Measurements from ENCODE around the gene SOX5.
"Not testable (repeated sequence)": the region's sequence is repeated elsewhere in the genome, so short reads cannot be mapped to it uniquely, and the experiment has no call there.

Gene SOX5

DNA sequence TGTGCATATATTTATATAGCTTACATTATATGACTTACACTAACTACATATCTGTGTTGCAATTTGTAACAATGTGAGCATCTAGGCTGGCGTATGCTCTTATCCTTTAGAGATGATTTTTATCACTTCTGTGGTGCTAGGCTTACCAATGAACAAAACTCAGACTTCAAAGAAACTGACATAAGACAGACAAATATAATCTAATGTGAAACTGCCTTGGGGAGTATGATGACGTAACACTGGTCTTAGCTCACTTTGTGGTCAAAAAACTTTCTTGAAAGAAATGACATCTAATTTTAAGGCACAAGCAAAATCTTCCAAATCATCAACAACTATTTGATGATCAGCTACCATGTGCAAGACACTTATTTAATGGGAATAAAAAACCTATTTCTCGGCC, 50.0 kb downstream of the SOX5 start:
- no peak for DNase-seq

DNA sequence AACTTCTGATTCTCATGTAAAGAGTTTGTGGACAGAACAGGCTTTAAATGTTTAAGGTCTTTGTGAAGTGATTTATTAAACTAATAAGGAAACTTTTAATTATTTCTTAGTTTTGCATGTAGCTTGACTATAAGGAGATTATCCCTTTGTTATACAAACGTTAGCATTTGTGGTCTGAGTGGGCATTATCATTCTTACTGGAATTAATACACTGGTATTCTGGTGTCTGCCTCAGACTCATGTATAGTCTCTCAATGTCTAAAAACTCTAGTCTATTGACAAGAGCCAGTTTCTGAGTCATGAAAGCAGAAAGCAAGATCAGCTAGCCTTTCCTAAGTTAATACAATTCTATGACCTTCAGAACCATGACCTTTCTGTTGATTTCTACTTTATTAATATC, 51.3 kb downstream of the SOX5 start:
- no peak for DNase-seq

DNA sequence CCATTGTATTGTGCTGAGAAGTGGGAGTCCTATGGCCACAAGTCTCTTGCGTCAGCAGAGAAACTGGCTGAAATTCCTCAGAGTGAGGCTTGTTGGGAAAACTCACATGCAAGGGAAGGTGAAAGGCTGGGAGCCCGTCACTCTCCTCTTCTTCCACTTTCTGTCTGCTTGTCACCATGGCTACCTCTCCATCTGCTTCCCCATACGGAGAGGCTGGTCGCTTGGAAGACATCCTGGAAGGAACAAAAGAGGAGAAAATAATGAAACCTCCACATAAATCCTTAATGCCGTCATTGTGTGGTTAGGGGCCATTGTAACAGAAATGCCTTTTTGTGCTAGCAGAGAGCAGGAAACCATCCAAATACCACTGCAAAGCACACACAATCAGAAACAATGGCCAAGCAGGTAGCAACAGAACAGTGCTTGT, 53.7 kb downstream of the SOX5 start:
- no peak for DNase-seq

DNA sequence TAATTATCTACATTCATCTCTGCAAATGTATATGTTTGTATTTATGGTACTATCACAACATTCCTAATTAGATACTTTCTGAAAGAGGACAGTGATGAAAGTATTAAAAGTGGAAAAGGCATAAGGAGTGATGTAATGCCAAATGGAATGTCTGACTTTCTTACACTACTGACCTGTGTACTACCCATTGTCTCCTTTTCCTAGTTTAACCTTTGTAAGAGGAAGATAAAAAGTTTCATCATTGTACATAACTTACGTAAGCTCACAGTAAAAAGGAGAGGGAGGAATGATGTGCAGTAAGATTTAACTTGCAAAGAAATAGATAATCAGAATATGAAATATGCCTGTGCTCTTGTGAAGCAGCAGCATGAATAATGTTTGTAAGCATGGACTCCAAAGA, 55.9 kb downstream of the SOX5 start:
- no peak for DNase-seq

DNA sequence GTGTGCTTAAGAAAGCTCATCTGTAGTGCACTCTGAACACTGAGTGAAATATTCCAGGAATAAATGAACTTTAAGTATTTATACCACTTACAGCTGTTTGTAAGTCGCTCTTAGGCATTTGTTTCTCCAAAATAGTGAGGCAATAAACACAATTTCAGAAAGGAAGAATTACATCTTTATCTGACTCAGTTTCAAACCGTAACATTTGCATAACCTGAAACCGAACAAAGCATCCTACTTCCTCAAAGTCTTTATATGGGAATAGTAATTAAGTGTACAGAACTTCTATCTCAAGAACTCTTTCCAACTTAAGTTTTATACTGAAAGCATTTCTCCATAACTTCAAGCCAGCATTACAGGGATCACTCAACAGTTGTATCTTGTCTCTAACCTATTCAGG, 58.4 kb downstream of the SOX5 start:
- no peak for DNase-seq

DNA sequence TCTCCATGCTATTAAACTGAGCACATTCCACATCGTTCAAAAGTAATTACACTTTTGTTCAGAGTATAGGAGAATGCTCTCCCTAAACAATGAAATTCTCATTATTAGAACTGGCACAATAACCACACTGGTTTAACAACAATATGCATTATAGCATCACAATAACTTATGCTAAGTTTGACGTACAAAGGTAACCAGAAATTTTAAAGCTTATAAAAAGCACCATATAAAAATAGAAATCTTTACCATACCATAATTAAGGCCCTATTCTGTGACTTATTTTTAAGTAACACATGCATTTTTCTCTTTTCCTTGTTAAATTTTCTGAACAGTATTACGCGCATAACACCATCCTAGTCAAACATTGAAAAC, 60.4 kb downstream of the SOX5 start:
- no peak for DNase-seq

DNA sequence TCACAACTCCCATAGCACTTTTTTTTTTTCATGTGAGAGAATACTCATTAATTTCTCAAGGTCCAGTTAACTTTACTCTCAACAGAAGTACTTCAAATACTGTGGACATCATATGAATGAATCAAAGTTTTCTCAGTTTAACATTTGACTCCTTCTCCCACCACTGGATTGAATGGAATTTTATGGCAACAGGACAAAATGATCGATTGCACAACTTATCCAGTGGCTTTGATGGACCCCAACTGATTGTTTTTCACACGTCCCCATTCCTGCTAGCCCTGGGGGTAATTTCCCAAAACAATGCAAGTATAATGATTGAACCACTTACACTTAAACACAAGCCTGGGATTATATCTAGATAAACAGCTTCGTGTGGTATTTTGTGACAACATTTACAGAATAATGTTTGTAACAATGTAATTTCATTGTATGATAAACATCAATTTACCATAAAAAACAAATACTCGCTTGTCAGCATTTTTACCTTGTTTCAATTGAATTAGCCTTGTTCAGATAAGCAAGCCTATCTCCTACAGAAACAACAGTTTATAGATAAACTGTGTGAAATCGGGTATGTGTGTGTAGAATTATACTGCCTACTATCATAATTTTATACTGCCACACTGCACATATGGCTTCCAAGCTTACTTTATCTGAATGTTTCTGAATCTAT, 60.9 kb downstream of the SOX5 start:
- no peak for DNase-seq

DNA sequence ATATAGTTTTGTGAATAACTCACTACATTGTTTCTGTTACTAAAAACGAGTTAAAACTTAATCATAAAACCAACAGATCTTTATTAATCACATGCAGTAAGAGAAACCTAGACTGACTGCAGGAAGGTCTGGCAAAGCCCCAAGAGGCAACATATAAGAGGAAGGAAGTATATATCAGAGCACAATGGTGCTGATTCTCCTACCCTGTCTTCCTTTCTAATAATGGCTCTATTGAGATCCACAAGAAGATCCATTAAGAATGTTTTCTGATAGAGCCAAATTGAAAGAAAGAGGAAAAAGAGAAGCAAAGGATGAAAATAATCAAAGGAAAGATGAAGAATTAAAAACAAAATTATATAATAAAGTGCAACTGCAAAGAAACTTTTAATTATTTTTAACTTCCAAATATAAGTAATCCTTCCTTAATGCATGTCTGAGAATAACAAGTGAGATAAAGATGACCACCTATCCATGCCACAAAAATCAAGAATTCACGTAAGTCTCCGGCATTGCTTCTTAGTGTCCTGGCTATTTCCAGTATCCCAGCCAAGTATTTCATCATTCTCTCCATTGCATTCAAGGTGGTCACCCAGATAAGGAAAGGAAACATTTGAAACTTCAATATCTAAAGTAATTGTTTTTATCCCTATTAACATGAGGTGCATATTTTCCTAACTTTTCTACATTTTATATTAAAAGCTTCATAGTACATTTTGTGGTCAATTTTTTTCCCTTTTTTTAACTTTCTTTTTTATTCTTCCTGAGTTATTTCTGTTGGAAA, 62.2 kb downstream of the SOX5 start:
- DNase-seq, result no peak

DNA sequence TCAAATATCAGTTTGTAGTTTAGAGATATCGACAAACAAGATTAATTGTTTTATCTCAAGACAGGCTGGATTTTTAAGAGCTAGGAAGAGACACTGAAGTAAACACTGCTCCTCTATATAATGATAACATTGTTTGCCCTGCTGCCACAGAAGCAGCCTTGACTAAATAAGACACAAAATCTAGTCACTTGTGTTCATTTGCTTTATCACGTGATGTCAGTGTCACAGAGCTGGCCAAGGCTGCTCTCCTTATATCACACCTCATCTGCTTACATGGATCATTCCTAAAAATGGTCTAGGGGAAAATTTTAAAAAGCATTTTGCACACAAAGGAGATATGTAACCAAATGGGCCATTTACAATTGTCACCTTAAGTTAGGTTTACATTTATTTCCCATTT, 64.1 kb downstream of the SOX5 start:
- no peak for DNase-seq

DNA sequence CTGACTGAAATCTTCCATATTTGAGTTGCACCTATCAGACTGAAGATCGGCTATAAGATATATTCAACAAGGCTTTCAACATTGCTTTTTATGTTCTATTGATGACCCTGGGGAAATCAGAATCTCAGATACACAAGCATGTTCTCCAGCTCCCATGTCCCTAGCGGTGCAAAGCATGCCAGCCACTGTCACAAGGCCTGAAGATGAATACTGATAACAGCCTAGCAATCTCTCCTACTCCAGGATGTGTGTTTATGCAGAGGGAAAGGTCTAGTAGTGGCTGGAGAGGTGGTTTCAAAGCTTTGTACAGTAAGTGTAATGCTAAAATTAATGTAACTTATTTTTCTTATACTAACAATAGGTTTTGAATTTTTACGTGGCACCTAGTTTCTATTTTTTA, 64.6 kb downstream of the SOX5 start:
- no peak for DNase-seq

DNA sequence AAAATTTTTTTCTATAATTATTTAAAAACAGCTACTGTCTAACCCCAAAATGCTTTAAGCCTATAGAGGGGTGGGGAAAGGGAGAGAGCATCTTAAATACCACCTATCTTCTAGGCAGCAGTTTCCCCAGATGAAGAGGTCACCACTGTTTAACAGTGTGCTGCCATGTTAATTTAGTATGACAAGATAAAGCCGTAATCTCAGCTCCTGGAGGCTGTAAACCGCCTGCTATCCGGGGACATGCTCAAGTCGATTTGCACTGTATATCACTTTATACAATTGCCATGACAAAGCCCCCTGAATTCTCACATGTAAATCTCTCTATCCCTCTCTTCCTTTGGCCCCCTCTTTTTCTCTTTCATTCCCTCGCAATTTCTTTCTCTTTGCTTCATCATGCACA, 68.5 kb downstream of the SOX5 start:
- no peak for DNase-seq

DNA sequence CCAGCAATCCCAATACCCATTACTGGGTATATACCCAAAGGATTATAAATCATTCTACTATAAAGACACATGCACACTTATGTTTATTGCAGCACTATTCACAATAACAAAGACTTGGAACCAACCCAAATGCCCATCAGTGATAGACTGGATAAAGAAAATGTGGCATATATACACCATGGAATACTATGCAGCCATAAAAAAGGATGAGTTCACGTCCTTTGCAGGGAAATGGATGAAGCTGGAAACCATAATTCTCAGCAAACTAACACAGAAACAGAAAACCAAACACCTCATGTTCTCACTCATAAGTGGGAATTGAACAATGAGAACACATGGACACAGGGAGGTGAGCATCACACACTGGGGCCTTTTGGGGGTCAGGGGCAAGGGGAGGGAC, 72.9 kb downstream of the SOX5 start:
- not testable (repeated sequence) for DNase-seq

DNA sequence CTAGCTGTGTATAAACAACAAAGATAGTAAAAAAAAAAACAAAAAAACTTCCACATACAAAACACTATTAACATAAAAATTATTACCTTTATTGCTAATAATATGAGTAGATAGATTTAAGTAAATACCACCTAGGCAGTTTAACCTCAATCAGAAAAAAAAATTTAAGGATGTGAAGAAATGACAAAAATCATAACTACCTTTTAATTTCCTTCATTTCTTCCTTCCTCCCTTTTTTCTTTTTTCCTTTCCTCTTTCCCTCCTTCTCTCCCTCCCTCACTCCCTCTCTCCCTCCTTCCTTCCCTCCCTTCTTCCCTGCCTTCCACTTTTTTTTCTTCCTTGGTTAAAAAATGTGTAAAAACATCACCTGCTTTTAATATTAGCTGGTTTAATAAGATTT, 81.7 kb downstream of the SOX5 start:
- DNase-seq, result no peak

DNA sequence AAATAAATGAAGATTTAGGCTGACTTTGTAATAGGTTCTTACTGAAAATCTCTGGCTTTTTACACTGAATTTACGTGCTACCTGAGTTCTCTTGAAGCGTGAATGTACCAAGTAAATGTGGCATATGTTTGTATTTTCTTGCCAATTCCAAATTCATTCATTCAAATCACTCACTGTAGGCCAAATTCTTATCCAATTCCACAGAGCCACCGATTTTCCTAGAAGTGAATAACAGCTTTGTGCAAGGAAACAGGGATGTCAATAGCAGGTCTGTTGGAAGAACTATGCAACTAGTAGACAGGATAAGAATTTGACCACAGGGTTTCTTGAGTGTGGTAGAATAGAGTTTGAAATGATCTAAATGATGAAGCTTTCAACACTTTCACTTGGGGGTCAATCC, 86.8 kb downstream of the SOX5 start:
- DNase-seq, result no peak

DNA sequence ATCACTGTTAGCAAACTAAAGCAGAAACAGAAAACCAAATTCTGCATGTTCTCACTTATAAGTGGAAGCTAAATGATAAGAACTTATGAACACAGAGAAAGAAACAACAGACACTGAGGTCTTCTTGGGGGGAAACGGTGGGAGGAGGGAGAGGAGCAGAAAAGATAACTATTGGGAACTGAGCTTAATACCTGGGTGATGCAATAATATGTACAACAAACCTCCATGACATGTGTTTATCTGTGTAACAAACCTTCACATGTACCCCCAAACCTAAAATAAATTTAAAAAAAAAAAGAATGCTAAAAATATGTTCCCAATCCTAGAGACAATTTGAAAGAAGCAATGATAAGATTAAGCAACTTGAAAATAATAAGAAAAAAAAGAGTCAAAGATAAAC, 89.5 kb downstream of the SOX5 start:
- DNase-seq, result no peak

DNA sequence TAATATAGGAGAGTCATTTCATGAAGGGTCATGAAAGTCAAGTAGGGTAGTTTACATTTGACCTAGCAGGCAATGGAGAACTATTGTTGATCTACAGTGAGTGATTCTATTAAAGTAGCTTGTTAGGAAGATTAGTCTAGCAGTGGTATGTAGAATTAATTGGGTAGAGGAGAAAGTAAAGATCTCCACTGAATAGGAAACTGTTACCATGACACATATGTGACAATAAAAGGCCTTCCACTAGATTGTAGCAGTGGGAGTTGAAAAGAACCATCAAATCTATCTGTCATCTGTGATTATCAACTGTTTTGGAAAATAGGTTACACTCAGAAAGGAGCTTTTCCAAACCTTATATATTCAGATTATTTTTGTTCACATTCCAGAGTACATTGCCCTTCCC, 92.3 kb downstream of the SOX5 start:
- DNase-seq, result no peak

DNA sequence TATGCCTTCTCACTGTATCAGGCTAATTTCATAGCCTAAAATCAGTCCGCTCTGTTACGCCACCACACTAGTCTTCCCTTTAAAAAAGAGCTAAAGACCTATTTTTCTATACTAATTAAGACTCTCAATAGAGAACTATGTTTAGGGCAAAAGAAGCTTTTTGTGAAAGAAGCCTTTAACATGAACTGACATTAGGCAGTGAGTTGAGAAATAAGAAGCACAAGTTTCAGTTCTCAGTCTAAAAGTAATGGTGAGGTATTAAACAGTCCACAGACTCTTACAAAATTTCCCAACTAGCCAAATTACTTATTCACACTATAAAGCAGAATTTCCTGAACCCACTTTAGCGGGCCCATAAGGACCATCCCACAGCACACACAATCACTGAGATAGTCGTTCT, 93.7 kb downstream of the SOX5 start:
- no peak for DNase-seq

DNA sequence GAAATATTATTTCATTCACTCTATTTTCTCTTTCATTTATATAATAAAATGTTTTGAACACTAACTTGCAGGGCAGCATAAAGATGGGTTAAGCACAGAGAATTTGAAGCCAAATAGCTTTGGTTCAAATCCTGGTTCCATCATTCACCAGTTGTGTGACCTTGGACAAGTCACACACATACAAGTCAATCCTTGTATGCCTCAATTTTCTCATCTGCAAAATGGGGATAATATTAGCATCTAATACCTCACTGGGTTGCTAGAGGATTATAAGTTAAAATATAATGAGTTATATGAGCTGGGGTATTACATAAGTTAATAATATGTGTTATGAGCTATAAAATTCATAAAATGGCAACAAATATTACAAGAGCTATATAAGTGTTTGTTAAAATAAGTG, 94.9 kb downstream of the SOX5 start:
- no peak for DNase-seq

DNA sequence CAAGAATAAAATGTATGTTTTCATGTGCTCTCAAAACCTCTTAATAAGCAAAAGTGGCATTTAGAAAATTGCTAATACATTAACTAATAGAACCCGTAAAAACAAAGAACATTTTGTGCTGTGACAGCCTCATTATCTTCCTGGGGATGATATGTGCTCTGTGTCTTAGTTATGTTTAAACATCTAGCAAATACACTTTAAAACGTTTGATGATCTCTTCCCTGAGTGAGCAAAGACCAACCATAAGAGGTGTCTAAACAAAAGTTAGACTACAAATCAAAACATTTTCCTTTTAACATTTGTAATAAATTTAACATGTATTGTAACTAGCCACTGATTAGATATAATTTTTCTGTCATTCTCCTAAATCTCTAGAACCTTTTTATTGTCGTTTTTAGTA, 95.8 kb downstream of the SOX5 start:
- no peak for DNase-seq

DNA sequence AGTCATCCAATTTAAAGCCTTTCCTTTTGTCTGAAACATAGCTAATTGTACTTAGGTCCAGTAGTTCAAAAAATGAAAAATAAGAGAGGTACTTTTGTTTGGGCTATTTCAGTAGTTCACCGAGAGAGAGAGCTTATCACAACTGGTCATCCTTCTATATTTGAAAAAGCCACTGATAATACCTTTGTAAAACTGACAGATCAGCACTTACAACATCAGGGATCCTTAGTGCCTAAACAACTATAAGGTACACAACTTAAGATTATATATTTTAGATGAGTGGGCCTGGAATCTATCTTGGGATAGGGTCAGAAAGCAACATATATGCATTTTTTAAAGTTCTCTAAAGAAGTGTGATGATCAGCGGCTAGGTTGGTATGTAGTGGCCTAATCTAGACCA, 97.9 kb downstream of the SOX5 start:
- no peak for DNase-seq

DNA sequence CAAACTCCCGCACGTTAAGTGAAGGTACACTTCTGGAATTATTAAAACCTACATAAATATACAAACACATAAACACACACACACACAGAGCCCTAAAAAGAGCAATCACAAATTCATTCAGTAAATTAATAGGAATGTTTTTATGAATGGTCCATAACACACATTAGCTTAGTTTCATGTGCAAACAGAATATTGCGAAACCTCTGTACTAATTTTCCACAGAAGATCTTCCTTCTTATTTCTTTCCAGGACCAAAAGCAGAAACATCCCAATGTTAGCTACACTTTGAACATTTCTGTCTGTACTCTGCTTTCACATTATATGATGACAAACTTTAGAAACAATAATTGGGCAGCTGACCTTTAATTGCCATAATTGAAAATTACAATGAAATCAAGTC, 101.6 kb downstream of the SOX5 start:
- DNase-seq, result no peak

DNA sequence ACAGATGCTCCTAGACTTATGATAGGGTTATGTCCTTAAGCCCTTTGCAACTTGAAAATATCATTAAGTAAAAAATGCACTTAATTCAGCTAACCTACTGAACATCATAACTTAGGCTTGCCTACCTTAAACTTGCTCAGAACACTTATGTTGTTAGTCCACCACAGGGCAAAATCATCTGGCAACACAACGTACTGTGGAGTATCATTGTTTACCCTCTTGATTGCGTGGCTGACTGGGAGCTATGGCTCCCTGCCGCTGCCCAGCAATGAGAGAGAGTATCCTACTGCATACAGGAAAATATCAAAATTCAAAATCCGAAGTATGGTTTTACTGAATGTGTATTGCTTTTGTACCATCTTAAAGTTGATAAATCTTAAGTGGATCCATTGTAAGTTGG, 105.5 kb downstream of the SOX5 start:
- DNase-seq, result no peak

DNA sequence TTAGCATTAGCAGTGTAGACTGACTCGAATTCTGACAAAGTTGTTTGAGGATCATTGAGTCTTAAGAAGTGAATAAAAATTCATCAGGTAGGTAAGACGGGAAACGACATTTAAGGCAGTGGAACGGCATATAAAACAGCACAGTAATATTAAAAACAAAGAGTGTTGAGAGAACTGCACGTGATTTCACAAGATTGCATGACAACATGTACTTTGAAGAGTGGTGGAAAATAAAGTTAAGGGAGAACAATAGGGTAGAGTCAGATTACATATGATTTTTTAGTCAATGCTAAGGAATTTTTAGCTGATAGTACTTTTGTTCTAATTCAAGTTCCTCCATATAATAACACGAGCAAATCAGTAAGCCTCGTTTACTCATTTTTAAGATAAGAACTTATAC, 115.4 kb downstream of the SOX5 start:
- DNase-seq, result no peak

DNA sequence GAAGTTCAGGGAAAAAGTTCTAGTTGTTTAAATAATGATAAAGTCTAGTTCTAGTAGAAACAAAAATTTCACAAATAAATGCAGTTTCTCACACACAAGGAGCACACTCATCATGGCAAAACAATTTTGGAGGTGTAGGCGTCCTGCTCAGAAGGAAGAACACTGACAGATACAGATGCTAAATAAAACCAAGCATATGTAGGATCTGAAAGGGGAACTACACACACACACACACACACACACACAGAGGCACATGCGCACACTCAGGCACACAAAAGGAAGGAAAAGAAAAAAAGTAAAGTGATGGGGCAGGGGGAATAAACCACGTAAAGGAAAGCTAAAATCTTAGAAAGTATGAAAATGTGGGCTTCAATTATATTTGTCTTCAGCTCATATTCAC, 117.7 kb downstream of the SOX5 start:
- no peak for DNase-seq

DNA sequence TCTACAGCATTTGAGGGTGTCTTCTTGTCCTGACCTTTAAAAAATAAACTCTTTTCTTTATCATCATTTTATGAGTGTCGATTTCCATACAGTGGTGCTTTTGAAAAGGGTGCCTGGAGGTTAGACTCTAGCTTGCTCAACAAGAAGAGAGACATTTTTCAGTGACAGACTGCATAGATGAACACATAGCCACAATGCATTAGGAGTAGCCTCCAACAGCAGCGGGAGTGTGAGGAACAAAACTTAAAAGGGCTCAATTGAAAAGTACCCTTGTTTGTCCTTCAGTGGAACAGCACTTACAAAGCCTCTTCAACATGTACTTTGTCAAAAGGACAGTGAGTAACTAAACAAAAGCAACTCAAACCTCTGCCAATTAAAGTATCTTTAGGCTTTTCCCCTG, 119.3 kb downstream of the SOX5 start:
- DNase-seq, result no peak
